Suprapubic skin (tissue), 4 donors: ENCODE results near the gene MDM4. TPM values are rescaled to one million over a fixed set of nuclear protein-coding genes. Genes with fewer than 3 reads are reported as not detected.

Experiments
- DNase-seq, 2 donors: peaks; one replicate each; pipeline ENCODE4 v3.0.0-alpha.2; 2019; ENCODE audit warnings: low spot score in 2 of 2
- H3K27ac ChIP-seq: fragments of 200-600 bp; sonication (generic); one replicate; pipeline ENCODE4 v1.5.1; 2019
- H3K27me3 ChIP-seq: fragments of 200-600 bp; sonication (generic); one replicate; pipeline ENCODE4 v1.5.1; 2019
- H3K36me3 ChIP-seq: fragments of 200-600 bp; sonication (generic); one replicate; pipeline ENCODE4 v1.5.1; 2019
- H3K4me1 ChIP-seq: fragments of 200-600 bp; sonication (generic); one replicate; pipeline ENCODE4 v1.5.1; 2019
- H3K4me3 ChIP-seq: fragments of 200-600 bp; sonication (generic); one replicate; pipeline ENCODE4 v1.5.1; 2019; ENCODE audit warnings: mild to moderate bottlenecking
- H3K9me3 ChIP-seq: fragments of 200-600 bp; sonication (generic); one replicate; pipeline ENCODE4 v1.5.1; 2019
- EP300 ChIP-seq: sonication (generic); formaldehyde crosslinking; IDR thresholded peaks from one replicate; pipeline ENCODE4 v1.6.1; 2017; ENCODE audit warnings: antibody characterized with exemption
- POLR2A ChIP-seq, 2 donors: fragments of 450-650 bp; IDR thresholded peaks; one replicate each; pipeline ENCODE4 v1.6.1; 2017; ENCODE audit warnings: antibody characterized with exemption in 2 of 2, mild to moderate bottlenecking in 2 of 2, moderate library complexity in 2 of 2
- POLR2AphosphoS5 ChIP-seq, 3 donors: sonication (generic); formaldehyde crosslinking; IDR thresholded peaks; one replicate each; pipeline ENCODE4 v1.6.1; 2017; ENCODE audit warnings: antibody characterized with exemption in 3 of 3
- WGBS: methylation state at CpG from one replicate; pipeline ENCODE4 v1.1.5; 2018; 5-methylcytosine and 5-hydroxymethylcytosine counted together
- total RNA-seq, 4 donors: library from RNA; depleted of rRNA; stranded (reverse); fragments of >200 nt; gene quantifications; one replicate each; pipeline ENCODE4 v1.1.0, GENCODE V29; 2016
- TF ChIP-seq, protein P1 (sequence below), 2 donors: fragments of 200-600 bp in 1 of 2; fragments of 450-650 bp in 1 of 2; sonication (generic) in 1 of 2; IDR thresholded peaks; one replicate each; pipeline ENCODE4 v1.5.1; 2016 to 2019; ENCODE audit warnings: antibody characterized with exemption in 2 of 2, mild to moderate bottlenecking in 1 of 2, moderate library complexity in 1 of 2

MDM4 gene
- total RNA-seq, 4 donors from 2014 or later: 49.1 to 222 (median 63.2) TPM

- 85% methylated on average over 4 of the region's 4 CpGs for WGBS
- DNase-seq: no peak
- Histone ChIP-seq H3K4me1 (peaks cover 2% of the 10 kb centered on the region), H3K27ac (no peak overlapping the region), H3K4me3 (no peak overlapping the region), H3K36me3 (peaks cover 21% of the 10 kb centered on the region), H3K27me3 (no peaks in the 10 kb centered on the region), H3K9me3 (no peaks in the 10 kb centered on the region)
- no peak for TF ChIP-seq EP300
- TF ChIP-seq, protein P1, sequence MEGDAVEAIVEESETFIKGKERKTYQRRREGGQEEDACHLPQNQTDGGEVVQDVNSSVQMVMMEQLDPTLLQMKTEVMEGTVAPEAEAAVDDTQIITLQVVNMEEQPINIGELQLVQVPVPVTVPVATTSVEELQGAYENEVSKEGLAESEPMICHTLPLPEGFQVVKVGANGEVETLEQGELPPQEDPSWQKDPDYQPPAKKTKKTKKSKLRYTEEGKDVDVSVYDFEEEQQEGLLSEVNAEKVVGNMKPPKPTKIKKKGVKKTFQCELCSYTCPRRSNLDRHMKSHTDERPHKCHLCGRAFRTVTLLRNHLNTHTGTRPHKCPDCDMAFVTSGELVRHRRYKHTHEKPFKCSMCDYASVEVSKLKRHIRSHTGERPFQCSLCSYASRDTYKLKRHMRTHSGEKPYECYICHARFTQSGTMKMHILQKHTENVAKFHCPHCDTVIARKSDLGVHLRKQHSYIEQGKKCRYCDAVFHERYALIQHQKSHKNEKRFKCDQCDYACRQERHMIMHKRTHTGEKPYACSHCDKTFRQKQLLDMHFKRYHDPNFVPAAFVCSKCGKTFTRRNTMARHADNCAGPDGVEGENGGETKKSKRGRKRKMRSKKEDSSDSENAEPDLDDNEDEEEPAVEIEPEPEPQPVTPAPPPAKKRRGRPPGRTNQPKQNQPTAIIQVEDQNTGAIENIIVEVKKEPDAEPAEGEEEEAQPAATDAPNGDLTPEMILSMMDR (IDR thresholded peaks at IDR 0.05): no peak
These were observed 47.1 kb downstream of the MDM4 start for GRCh38 chr1:204563307-204563706.

GRCh38 chr1:204563780-204564179 lies 47.6 kb downstream of the MDM4 start:
- TF ChIP-seq EP300 (no peak), POLR2A (IDR thresholded peaks at IDR 0.05) (no peak), POLR2AphosphoS5 (IDR thresholded peaks at IDR 0.05) (no peak)
- TF ChIP-seq, protein P1 (IDR thresholded peaks at IDR 0.05): no peak
- H3K27ac ChIP-seq: no peak overlapping the region
- no peaks in the 10 kb centered on the region for H3K9me3 ChIP-seq
- no peak overlapping the region for H3K4me3 ChIP-seq
- WGBS: 94% methylated on average over 3 of the region's 3 CpGs
- no peaks in the 10 kb centered on the region for H3K27me3 ChIP-seq
- peaks cover 16% of the 10 kb centered on the region for H3K36me3 ChIP-seq
- peaks cover 3% of the 10 kb centered on the region for H3K4me1 ChIP-seq
- DNase-seq: no peak

DNA sequence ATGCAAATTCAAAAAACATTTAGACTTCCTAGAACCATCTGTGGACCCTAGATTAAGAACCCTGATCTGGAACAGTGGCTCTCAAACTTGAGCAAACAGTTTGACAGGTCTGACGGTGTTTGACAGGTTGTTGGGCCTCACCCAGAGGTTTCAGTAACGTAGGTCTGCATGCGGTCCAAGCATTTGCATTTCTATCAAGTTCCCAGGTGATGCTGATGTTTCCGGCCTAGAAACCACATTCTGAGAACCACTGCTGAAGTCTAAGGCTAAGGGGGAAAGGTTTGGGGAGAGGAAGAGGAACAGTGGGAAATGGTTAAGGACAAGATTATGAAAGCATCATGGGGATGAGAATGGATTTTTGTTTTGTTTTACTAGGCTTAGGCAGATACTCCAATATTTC lies 48.6 kb downstream of the MDM4 start:
- no peak for DNase-seq
- no peaks in the 10 kb centered on the region for H3K27me3 ChIP-seq
- H3K27ac ChIP-seq: no peak overlapping the region
- peaks cover 11% of the 10 kb centered on the region for H3K36me3 ChIP-seq
- peaks cover 9% of the 10 kb centered on the region for H3K4me1 ChIP-seq
- H3K4me3 ChIP-seq: no peak overlapping the region
- TF ChIP-seq, protein P1 (IDR thresholded peaks at IDR 0.05): no peak
- TF ChIP-seq EP300: no peak
- TF ChIP-seq POLR2A (IDR thresholded peaks at IDR 0.05): no peak
- 78% methylated on average over 4 of the region's 4 CpGs for WGBS
- no peaks in the 10 kb centered on the region for H3K9me3 ChIP-seq

DNA sequence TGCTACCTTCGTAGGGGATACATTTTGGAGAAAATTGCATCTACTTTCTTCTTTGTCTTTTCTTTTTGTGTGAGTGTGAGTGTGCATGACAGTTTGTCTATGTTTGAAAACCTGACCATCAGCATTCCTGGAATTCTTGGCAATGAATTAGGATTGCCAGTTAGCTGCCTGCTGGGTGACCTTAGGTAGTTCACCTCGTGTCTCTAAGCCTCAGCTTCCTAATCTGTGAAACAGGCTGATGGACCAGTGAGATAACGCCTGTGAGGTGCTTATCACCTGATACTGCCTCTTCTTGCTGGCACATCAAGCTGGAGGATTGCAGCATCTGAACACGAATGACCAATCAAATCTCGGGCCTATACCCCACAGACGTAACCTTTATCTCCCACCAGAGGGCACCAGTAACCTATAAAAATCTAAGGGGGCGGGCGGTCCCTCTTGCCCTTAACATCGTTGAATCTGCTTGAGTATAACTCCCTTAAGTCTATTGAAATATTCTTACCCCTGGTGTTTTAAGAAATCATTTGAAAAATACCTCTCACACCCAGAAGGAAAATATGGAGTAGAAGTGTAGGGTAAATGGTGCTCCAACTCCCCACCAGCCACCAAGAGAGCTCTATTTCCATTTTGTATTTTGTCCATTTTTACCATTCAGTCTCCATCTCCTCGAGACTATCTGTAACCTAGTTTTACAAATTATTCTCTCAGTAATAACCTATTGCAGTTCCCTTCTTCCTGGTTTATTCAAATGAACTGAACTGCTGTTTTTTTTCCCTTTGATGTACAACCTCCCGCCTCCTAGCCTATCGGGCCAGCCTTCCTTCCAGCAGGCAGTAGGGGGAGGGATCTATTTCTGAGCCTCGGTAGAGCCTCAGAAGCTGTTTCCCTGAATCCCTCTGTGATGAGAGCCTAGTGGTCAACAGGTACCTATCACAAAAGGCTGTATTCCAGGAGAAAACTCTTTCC lies 49.7 kb downstream of the MDM4 start:
- no peak overlapping the region for H3K27ac ChIP-seq
- no peaks in the 10 kb centered on the region for H3K27me3 ChIP-seq

GRCh38 chr1:204566583-204566955 lies 50.4 kb downstream of the MDM4 start:
- Histone ChIP-seq H3K4me1 (peaks cover 9% of the 10 kb centered on the region), H3K27ac (no peak overlapping the region), H3K4me3 (no peak overlapping the region), H3K36me3 (peaks cover 11% of the 10 kb centered on the region), H3K27me3 (no peaks in the 10 kb centered on the region), H3K9me3 (no peaks in the 10 kb centered on the region)
- no peak for DNase-seq
- TF ChIP-seq EP300 (no peak), POLR2A (IDR thresholded peaks at IDR 0.05) (no peak)
- 85% methylated on average over 6 of the region's 6 CpGs for WGBS

More for the DNA sequence above, 49.7 kb downstream of the MDM4 start:
- peaks cover 11% of the 10 kb centered on the region for H3K36me3 ChIP-seq
- no peak for DNase-seq
- 31% methylated on average over 13 of the region's 13 CpGs for WGBS
- TF ChIP-seq, protein P1 (IDR thresholded peaks at IDR 0.05): peak; percentile 47 to 55
- no peak for TF ChIP-seq POLR2A (IDR thresholded peaks at IDR 0.05)
- no peaks in the 10 kb centered on the region for H3K9me3 ChIP-seq
- H3K4me3 ChIP-seq: no peak overlapping the region
- peaks cover 9% of the 10 kb centered on the region for H3K4me1 ChIP-seq
